GM19468 (cell line): ENCODE data around the gene GLRX5.

Source experiments
- ATAC-seq: cut with Tn5 transposase; IDR thresholded peaks from one replicate; pipeline ENCODE4 v1.9.1; 2021; ENCODE audit warnings: mild to moderate bottlenecking, moderate library complexity, moderate number of reproducible peaks; ENCODE audit not compliant: unreplicated experiment; ENCODE audit errors: extremely low read depth

Gene GLRX5

GRCh38 chr14:95531969-95532368, 2.9 kb upstream of the GLRX5 start:
- ATAC-seq: no peak

DNA sequence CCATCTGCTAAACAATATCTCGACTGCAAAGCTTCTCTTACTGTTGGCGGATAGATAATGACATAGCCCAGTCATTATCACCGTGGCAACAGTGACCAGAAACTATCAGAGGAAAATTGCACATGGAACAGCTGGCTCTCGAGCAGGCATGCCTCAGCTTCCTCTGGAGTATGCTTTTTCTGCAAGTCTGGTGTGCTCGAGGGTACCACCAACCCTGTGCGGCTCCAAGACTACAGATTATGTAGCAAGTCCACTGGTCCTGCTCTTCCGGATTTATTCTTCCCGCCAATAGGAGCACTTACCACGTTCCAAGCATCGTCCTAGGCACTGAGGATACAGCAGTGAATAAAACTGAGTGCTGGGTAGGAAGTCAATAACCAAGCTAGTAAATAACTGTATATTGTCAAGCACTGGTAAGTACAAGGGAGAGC, 1.4 kb upstream of the GLRX5 start:
- ATAC-seq: no peak

GRCh38 chr14:95533822-95534221, 1.0 kb upstream of the GLRX5 start:
- ATAC-seq: no peak

- no peak for ATAC-seq
Observed at GRCh38 chr14:95535226-95536021, 574 bp downstream of the GLRX5 start.

- no peak for ATAC-seq
Observed at GRCh38 chr14:95536036-95536593, 1.3 kb downstream of the GLRX5 start.

DNA sequence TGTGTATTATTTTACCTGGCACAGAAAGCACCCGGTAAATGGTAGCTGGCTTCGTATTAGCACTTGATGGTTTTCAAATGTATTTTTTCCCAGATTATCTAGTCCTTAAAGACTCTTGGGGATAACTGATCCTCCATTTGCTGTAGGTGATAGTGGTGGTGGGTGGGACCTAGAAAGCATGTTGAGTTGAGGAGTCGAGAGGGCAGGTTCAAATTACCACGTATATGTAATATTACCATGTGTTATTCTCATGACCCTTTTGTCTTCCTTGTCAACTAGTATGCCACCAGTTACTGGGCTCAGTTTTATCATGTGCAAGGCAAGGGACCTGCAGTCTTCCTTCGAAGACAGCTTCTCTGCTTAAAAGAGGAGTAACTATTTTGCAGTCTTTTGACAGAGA, 1.8 kb downstream of the GLRX5 start:
- ATAC-seq: no peak

DNA sequence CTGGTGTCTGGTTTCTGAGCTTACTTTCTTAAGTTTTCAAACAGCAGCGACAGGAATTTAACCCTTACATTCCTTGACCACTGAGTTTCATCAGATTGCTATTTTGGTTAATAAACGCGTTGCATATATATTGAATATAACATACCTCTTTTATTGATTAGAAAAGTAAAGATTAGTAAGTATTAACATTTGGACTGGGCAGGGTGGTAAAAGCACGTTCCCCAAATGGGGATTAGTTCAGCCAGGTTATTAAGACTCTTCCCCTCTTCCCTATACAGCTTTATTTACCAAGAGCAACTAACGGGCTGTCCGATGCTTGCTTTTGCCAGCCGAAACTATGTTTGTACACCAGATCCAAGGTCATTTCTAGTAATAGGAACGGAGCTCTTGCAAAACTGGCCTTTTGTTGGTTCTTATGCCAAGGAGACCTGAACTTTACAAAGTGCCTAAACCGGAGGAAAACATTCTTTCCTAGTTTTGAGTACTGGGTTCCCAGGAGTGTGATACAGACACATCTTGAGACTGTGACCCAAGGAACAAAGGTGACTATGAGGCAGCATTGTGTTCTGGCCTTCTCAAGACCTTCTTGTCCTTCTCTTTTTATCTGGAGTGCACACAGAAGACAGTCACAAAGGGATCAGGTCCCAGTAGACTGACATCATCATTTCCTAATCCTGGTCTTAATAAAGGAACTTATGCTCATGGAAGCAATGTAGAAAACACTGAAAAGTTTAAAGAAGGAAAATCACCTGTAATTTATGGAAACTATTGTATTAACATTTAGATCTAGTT, 2.6 kb downstream of the GLRX5 start:
- ATAC-seq: no peak

DNA sequence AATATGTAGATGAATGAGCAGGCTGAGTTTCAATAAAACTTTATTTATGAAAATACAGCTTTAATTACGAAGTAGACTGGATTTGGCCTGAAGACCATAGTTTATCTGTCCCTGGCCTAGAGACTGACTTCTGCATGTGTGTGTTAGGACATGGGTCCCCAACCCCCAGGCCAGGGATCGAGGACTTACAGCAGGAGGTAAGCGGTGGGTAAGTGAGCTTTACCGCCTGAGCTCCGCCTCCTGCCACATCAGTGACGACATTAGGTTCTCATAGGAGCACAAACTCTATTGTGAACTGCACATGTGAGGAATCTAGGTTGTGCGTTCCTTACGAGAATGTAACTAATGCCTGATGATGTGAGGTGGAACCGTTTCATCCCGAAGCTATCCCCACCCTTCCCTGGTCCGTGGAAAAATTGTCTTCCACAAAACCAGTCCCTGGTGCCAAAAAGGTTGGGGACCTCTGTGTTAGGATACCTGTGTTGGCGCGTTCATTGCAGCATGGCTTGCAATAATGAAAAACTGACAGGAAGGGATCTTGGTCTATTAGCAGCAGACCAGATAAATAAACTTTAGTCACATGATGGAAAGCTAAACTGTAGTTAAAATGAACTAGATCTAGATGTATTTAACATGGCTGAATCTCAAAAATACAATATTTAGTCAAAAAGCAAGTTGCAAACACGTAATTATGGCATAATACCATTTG, 4.1 kb downstream of the GLRX5 start:
- no peak for ATAC-seq

- ATAC-seq: no peak
Observed at GRCh38 chr14:95540236-95540855, 5.5 kb downstream of the GLRX5 start.

- ATAC-seq: no peak
Observed at GRCh38 chr14:95541346-95541745, 6.5 kb downstream of the GLRX5 start.

DNA sequence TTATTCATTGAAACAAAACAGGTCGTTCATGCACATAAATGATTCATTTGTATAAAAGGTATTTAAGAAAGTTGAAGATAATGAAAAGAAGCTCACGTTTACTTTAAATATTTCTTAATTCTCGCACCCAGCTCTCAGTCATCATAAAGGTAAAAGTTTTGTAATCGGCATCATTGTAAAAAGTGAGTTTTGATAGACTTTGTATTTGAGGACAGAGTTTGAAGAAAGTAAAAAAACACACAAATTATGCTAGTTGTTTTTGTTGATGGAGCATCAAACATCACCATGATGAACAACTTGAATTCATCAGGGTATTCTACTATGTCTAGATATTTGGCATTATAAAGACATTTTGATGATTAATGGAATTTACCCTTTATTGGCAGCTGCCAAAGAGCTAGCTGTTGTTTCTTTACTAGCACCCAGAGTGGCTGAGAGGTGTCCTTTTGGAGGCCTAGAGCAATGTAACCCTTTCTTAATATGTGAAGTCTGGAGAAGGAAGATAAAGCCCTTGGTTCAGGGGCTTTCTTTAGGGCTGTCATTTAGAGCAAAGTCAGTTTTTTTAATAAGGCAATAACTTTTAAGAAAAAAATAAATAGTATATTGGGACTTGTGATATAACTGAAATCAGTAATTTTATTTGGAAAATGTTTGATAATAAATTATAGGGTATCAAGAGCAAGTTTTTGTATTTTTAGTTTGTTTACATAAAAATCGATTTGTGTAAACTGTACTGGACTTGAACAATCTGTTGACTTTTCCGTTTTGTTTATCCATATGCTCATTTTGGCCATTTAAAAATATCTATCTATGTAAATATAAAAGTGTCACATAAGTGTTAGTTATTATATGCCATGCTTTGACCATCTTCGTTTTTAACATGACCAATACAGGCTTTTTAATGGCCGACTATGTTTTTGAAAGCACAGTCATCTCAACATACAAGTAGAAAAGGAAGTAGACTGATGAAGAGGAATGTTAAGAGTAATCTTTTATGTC, 7.4 kb downstream of the GLRX5 start:
- no peak for ATAC-seq

GRCh38 chr14:95543021-95543420, 8.2 kb downstream of the GLRX5 start:
- ATAC-seq: no peak

GRCh38 chr14:95544588-95544987, 9.7 kb downstream of the GLRX5 start:
- ATAC-seq: no peak

- ATAC-seq: no peak
Observed at GRCh38 chr14:95545515-95546168, 10.8 kb downstream of the GLRX5 start.

DNA sequence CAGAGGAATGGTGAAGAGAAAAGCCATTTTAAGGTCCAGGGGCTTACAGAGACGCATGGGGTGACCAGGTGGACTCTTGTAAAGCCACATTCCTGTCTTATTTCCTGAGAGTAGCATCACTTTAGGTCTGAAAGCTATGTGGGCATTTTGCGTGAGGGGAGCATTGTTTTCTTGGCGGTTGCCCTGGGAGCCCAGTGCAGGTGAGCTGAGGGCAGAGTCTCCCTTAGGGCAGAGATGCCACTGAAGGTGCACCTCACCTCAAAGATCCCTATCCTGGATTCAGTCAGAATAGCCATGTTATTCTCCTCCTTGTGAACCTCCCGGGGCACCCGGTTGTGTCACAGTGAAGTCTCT, 12.4 kb downstream of the GLRX5 start:
- no peak for ATAC-seq

DNA sequence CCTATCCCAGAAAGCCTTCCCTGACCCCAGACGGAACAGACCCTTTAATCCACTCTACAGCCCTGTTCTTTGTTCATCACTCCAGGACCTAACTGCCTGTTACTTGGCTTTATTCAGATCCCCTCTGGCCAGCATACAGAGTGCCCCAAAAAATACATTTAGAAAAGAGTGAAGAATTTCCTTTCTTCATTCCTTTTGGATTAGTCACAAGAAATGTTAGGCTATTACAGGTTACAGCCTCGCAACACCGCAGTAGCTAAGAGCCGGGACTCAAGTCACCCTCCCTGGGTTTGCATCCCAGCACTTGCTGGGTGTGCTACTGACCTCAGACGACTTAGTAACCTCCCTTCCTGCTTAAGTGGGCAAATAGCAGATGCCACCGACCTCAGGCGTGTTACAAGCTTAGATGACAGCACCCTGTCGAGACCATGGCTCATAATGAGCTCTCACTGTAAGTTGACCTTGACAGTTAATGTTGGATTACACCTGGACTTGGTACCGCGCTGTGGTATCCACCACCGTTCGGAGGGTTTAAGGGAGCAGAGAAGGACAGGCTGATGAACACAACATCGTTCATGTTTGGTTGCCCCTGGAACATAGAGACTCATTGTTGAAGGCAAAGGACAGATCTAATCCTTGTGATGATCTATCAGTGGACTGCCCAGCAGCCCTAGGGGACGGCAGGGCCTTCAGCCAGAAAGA, 12.9 kb downstream of the GLRX5 start:
- no peak for ATAC-seq

GRCh38 chr14:95548328-95548929, 13.6 kb downstream of the GLRX5 start:
- no peak for ATAC-seq
